ENCODE data around the gene LIMS2.

The LIMS2 gene

GRCh38 chr2:127631997-127632581, 43.2 kb downstream of the LIMS2 start:
- DNase-seq = no peak

GRCh38 chr2:127631541-127631996, 43.8 kb downstream of the LIMS2 start:
- DNase-seq = no peak

- DNase-seq = no peak
Observed at GRCh38 chr2:127630864-127631540, 44.3 kb downstream of the LIMS2 start.

- no peak for DNase-seq
Observed at GRCh38 chr2:127630096-127630863, 45.0 kb downstream of the LIMS2 start.

DNA sequence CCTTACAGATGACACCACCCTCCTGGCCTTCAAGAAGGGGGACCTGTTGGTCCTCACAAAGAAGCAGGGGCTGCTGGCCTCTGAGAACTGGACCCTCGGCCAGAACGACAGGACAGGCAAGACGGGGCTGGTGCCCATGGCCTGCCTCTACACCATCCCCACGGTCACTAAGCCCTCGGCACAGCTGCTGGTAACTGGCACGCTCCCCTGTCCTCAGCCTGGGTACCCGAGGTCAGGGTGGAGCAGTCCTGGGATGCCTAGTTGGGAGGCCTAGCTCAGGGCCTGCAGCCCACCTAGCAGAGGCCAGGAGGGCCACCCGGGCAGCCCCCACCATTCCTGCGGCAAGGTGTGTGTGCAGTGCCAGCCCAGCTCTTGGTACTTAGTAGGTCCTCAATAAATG, 45.7 kb downstream of the LIMS2 start:
- DNase-seq = no peak

DNA sequence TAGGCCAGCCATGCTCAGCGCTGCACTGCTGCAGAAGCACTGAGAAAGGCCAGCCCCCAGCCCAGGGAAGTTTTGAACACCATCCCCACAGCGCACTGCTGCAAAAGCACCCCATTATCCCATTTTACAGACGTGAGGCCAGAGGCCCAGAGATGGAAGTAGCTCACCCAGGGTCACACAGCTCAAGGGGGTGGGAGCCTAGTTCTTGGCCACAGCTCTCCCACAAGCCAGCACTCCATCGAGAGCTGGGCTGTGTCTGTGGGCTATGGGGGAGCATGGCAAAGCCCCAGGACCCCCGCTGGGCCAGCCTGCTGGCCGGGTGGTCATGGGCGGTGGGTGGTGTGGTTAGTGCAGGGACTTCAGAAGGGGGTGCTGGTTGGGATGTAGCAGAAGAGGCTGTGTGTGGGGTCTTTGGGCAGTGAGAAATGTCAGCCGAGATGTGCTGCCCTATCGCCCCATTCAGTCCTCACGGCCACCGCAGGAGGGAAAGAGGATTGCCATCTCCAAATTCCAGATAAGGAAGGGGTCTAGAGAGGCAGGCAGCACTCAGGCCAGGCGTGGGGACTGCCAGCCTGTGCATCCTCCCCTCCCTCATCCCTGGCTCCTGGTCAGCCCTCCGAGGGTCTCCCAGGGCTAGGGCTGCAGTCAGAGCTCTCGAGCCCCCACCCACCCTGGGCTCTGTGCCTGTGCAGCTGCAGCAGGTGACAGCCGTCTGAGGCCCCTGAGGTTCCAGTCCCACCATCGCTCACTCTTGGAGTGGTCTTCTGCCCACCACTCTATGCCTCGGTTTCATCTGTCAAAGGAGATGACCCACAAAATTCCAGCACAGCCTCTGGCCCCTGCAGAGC, 46.3 kb downstream of the LIMS2 start:
- no peak for DNase-seq

- no peak for DNase-seq
Observed at GRCh38 chr2:127627740-127628571, 47.4 kb downstream of the LIMS2 start.

DNA sequence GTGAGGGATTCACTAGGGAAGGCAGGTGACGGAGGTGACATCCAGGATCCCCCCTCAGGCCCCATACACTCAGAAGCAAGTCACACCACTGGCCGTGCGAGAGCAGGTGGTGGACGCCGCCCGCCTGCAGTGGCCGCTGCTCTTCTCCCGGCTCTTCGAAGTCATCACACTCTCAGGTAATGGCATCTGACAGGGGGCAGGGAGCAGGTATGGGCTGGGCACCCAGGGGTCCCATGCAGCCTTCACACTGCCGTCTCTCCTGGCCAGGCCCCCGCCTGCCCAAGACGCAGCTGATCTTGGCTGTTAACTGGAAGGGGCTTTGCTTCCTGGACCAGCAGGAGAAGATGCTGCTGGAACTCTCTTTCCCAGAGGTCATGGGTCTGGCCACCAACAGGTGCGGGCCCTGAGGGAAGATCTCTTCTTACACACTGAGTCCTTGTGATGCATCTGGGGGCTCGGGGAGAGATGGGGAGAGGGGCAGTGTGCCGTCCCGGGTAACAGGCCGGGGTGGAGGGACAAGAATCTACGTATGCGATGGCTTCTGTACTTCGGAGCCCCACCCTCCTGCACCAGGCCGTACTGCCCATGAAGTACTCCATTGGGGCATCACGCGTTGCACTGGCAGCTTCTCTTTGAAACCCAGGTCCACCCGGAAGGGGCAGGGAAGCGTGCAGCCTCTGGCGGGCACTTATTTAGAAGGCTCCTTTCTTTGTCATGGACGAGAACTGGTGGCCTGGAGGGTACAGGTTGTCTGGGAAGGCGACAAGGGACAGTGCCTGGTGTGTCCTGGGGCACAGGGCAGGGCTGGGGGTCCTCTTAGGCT, 48.2 kb downstream of the LIMS2 start:
- DNase-seq = no peak

- no peak for DNase-seq
Observed at GRCh38 chr2:127626175-127626574, 49.2 kb downstream of the LIMS2 start.

DNA sequence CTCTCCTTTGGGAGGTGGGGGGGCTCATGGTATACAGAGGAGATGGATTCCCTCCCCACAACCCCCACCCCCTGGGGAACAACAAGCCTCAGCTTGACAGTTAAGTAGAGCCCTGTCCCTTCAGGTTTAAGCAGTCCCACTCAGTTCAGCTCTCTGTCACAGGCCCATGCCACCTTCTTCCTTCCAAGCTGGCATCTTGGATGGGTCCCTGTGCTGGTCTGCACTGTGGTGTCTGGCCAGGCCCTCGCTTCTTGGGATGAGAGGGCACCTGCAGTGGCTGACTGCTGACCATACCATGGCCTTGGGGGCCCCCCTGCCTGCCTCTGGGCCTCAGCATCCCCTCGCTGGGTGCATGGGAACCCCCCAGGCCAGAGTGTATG, 49.8 kb downstream of the LIMS2 start:
- no peak for DNase-seq

DNA sequence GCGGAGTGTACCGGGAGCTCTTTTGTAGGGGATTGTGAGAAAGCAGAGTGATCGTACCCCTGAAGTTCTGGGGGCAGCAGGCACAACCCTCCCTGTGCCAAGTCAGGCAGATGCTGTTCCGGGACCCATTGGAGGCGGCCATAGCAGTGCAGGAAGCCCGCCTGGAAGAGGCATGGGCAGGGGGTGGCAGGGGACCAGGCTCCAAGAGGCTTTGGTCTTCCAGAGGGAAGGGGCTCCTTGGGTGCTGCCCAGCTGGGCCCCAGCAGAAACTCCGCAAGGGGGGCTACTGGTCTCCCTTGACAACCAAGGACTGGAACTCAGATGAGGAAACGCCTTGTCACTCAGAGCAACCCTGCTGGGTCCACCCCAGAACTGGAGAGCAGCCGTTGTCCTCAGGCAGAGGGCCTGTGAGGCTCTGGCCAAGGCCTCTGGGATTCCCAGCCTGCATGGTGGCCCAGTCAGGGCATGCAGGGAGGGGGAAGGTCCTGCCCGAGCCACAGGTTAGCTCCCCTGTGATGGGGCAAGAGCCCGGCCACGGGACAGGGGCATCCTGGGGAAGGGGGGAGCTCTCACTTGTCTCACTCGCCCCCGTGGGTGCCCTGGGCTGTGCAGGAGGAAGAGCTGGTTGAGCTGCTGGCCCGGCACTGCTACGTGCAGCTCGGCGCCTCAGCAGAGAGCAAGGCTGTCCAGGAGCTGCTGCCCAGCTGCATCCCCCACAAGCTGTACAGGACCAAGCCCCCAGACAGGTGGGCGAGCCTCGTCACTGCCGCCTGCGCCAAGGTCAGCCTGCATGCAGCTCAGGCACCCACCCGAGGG, 50.4 kb downstream of the LIMS2 start:
- no peak for DNase-seq

DNA sequence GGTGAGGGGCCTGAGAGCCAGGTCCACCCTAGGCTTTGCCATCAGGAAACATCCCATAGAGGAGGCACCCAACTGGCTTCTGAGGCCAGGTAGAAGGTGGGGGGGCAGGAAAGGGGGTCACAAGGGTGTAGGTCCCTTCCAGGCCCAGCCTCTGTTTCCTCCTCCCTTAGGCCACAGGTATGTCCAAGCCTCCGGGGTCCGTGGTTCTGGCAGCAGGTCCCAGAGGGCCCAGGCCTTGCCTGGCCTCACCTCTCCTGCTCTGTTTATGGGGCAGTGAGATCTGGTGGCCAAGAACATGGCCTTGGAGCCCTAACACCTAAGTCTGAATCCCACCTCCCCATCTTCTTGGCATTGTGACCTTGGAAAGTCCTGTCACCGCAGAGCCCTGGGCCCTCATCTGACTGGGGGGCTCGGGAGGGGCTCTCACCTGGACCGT, 51.0 kb downstream of the LIMS2 start:
- no peak for DNase-seq

DNA sequence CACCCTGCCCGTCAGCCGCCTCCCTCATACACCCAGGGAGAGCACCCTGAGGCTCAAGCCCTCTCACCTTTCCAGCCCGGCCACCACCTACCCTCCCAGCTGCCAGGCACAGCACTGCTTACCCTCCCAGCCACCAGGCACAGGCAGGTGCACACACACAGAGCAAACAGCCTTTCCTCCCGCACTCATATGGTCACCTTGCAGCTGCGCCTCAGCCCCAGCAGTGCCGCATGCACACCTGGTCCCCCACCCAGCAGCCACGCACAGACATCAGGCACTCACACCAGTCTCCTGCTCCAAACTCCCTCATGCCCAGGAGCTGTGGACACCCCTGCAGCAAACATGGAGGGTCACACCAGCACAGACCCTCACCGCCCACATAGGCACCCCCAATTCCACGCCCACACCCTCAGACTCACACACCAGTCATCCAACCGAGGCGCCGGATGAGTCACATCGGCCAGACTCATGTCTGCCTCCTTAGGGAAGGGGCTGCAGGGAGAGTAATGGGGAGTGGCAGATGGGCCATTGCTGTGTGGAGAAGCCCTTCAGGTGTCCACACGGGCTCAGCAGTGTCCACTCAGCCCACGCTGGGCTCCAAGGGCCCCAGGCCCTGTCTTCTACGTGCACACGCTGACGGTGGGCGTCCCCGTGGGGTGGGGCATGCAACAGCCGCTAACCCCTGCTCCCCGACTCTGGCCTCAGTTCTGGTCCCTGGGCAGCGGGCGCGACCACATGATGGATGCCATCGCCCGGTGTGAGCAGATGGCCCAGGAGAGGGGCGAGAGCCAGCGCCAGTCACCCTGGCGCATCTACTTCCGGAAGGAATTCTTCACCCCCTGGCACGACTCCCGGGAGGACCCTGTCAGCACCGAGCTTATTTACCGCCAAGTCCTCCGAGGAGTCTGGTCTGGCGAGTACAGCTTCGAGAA, 51.7 kb downstream of the LIMS2 start:
- no peak for DNase-seq

- no peak for DNase-seq
Observed at GRCh38 chr2:127622561-127623387, 52.6 kb downstream of the LIMS2 start.

DNA sequence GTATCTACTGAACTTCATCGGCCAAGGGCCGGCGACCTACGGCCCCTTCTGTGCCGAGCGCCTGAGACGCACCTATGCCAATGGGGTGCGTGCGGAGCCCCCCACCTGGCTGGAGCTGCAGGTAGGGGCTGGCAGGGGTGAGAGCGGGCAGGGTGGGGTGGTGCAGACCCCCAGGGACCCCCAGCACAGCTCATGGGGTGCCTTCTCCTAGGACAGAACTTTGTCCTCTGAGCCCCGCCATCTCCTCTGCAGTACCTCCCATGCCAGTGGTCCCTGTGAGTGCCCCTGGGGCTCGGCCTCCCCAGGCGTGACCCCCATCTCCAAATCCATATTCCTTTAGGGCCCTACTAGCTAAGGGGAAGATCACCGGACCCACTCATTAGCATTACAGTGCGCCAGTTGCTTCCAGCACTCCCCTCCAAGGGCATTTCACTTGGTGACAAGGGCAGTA, 53.3 kb downstream of the LIMS2 start:
- DNase-seq = no peak

DNA sequence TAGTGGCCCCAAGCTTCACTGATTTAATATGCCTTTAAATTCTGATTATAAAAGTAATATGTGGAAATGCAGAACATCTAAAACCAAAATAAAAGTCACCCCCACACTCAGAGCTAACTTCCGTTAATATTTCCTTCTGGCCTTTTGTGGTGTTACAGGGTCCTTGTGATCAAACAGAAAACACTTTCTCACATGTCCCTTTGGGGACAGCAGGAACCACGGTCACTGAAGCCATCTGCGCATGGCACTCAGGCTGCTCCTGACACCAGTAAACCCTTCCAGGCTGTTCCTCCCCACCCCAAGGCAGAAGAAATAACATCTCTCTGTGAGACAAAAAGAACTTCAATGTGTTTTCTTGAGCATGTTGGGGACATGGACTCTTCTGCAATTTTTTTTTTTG, 54.5 kb downstream of the LIMS2 start:
- DNase-seq = no peak

GRCh38 chr2:127619877-127620705, 55.2 kb downstream of the LIMS2 start:
- DNase-seq = no peak
